Globus pallidus (tissue), 1 donor: Measurements from ENCODE around the gene TACR1.
"Not testable (repeated sequence)": the region's sequence is repeated elsewhere in the genome, so short reads cannot be mapped to it uniquely, and the experiment has no call there.

Source experiments
- DNase-seq: peaks from one replicate; pipeline ENCODE4 v3.0.0-alpha.2; 2015; ENCODE audit warnings: low spot score

The TACR1 gene

DNA sequence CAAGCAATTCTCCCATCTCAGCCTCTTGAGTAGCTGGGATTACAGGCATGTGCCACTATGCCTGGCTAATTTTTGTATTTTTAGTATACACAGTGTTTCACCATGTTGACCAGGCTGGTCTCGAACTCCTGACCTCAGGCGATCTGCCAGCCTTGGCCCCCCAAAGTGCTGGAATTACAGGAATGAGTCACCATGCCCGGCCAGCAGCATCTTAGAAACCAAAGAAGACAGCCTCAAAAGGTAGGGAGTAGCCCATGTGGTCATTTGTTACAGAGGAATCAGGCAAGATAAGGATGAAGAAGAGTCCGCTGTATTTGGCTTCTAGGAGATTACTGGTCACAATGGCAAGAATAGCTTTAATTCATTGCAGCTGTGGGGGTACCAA lies 53.1 kb downstream of the TACR1 start:
- not testable (repeated sequence) for DNase-seq

DNA sequence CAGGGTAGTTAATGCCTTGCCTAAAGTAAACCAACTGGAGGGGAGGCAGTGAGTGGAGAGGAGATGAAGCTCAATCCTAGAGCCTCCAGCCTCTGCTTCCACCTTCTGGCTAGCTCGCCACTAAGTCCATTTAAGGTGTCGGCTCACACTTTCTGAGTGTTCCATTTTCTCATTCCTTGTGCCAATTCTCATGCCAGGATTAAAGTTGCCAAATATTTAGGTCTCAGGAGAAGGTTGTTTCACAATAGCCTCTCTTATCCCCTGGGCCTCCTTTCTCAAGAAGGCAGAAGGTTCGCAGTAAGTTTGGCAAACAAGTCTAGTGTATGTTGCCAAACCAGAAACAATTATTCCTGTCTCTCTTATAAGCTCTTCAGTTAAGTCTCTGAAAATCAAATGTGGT lies 57.2 kb downstream of the TACR1 start:
- DNase-seq: peak; percentile 3

DNA sequence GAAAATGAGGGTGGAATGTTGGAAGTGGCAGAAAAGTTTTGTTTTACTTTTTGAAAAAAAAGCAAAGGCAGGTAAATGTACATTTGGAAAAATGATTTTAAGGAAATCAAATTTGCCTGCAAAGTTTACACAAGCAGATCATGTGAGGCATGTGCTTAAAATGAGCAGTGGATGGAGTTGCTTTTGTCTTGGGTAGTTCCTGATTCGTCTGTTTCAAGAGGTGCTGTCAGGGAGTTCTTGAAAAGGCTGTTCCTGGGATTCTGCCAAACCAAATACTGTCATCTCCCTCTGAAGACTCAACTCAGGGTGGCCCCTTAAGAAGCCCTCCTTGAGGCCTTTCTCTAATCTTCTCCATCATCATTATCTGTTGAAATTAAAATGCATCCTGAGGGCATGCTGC lies 59.0 kb downstream of the TACR1 start:
- DNase-seq: no peak

DNA sequence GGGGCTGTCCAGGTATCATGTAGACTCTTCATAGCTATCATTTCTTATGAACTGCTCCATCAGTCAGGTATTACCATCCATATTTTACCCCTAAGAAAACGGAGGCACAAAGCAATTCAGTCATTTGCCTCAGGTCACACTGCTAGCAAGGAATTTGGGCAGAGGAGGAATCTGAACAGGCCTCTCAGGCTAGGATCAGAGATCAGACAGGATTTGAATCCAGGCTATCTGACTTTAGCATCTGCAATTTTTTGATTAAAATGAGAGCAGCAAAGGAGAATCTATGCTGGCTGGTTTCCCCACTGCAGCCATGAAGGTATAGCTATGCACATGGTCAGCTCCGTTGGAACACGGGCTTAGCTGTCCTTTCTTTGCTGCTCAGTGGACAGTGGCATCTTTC lies 60.1 kb downstream of the TACR1 start:
- DNase-seq: no peak

DNA sequence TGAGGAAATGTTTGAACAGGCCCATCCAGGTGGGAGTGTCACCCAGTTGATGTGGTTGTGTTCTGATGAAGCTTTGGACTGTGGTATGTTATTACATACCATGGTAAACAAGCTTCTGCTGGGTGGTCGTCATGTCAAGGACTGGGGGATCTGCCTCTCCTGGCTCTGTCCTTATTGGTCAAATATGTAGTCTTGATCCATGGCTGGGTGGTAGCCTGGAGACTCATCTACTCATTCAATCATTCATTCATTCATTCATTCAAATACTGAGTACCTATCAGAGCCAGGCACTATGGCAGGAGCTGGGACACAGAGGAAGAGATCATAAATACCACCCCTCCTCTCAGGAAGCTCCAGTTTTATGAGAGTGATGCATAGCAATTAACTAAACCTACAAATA lies 60.8 kb downstream of the TACR1 start:
- no peak for DNase-seq

DNA sequence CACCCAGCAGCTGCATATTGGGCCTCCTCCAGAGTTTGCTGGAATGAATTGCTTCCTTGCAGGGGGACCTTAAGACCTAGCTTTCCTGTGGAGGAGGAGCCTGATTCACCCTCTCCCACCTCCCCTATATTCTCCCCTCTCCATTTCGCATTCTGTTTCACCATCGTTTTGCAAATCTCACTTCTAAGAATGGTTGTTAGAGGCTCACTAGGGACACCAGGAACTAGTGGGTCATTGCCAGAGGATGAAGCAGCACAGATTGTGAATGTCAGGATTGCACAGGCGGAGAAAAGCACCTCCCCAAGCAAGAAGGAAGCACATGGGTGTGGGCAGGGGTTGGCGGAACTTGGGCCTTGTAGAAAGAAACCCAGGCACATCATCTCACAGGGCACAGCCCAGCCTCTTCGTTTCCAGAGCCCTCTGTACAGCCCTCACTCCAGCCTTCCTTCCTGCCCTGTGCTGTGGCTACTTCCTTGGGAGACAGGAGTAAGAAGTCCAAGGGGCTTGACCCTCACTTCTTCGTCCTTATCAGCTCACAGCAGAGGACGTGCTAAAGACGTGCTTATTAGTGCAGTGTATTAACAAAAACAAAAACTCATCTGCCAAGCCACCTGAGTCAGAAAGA lies 63.4 kb downstream of the TACR1 start:
- no peak for DNase-seq

DNA sequence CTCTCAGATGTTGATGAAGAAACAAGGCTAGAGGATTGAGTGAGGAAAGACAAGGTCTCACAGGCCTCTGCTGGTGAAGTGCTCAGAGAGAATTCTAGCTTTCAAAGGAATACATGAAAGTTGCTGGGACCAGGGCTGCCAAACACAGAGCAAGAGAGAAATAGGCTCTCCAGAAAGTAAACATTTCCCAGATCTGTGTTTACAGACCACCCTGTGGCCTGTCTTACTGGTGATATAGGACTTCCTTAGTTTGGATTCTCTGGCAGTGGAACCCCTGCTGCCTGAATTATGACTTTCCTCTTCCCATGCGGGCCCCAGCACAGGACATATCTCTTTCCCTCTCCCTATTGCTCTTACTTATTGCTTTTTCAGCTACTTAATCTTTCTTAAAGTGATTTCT lies 64.5 kb downstream of the TACR1 start:
- DNase-seq: no peak

DNA sequence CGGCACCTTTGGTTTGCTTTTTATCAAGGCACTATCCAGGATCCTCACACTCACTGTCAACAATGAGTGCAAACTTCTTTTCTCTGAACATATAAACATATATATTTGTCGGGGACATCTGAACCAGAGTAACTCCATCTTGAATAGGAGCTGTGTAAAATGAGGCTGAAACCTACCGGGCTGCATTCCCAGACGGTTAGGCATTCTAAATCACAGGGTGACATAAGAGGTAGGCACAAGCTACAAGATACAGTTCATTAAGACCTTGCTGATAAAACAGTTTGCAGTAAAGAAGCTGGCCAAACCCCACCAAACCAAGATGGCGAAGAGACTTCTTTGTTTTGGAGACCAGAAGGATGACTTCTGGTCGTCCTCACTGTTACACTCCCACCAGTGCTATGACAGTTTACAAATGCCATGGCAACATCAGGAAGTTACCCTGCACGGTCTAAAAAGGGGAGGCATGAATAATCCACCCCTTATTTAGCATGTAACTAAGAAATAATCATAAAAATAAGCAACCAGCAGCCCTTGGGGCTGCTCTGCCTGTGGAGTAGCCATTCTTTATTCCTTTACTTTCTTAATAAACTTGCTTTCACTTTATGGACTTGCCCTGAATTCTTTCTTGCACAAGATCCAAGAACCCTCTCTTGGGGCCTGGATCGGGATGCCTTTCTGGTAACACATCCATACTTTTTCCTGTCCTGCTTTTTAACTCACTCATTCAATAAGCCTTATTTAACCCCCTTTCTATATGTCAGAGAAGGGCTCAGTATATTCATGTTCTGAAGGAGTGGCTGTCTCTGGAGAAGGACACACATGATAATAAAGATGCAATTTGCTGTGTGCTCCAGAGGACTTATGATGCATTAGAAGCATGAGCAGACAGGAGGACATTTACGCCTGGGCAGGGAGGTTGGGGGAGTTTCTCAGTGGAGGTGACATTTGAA lies 65.4 kb downstream of the TACR1 start:
- no peak for DNase-seq

DNA sequence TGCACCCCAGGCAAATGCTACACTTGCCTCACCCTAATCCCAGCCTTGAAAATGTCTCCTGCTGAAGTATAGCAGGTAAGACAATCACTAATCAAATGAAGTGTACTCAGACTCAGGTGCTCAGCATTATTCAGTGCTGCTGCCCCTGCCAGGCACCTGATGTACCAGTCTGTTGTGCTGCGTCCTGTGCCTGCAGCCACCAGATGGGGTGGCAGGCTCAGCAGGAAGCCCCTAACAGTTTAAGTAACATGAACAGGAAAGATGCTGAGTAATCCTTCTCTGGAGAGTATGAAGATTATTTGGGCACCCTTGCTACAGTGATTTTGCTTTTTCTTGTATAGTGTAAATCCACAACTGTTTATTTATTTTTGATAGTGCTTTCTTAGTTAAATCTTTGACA lies 69.1 kb downstream of the TACR1 start:
- no peak for DNase-seq

DNA sequence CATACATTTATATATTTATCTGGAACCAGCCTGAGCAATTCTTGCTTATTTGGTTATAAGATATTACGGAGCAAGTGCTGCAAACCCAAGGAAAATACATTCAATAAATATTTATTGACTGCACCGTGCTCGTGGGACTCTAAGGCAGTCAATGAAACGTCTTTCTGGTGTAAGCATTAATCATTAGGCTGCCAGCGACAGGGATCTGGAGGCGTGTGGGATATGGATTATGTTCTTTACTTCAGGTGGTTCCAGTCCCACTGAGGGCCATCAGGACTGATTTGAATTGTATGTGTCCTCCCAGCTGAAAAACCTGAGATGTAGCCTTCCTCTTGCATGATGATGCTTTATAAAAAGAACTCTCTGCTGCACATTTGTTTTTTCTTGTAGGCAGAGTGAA lies 75.4 kb downstream of the TACR1 start:
- no peak for DNase-seq

DNA sequence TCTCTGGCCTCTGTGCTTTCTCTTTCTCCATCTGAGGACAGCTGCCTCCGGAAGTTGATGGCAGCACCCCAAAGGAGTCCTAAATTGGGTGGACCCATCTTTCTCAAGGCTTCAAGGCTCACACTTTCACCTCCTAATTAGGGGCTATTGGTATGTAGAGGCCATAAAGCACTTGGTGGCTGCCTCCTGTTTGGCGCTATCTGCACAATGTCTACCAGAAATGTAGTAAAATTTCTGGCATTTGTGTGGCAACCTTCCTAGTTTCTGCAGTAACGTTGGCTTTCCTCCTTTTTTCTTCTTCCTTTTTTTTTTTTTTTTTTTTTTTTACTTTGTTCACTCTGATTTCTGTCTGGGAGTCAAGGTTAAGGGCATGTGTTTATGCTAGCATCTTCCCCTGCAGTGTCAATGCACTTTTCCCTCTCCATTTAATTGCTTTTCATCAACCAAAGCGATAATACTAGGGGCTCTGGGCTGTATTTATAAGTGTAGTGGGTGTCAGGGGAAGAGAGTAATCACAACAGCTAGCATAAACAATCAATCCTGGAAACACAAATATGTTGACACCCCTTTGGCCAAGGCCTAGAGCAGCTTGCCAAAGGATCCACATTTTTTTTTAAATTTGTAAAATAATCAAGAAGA lies 86.0 kb downstream of the TACR1 start:
- no peak for DNase-seq

DNA sequence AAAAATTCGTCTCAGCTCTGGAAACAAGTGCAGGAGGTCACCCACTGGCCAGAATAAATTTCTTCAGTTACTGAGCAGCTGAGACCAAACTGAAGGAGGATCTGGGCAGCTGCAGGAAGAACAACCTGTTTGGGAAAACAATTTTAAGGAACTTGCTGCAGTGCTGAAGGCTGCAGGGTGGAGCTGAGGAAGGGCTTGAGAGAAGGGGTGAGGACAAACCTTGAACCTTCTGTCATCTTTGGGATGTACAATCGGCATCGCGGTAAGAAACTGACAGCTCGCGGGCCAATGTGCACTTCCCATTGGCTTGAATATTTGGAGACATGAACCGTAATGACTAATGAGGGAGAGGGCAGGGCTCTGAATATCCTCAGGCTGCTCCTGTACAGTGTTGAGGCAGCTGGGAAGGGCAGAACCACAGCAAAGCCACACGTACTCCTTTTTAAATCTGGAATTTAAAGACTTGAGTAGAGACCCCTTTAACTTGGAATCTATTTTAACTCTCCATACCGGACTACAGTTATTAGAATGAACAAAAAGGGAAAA lies 90.3 kb downstream of the TACR1 start:
- no peak for DNase-seq

DNA sequence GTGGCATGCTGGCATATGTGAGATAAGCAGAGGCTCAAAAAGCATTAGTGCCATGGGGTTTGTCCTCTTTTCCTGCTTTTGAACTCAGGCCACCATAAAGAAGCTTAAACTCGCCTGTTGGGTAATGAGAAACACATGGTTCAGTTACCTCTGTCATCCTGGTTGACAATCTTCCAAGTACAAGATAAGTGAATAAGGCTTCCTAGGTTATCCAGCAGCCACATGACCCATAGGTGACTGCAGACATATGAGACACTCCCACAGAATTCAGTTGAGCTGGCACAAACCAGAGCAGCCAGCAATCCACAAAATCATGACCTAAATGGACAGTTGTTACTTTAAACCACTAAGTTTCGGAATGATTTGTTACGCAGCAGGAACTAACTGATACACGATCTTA lies 97.3 kb downstream of the TACR1 start:
- DNase-seq: no peak

DNA sequence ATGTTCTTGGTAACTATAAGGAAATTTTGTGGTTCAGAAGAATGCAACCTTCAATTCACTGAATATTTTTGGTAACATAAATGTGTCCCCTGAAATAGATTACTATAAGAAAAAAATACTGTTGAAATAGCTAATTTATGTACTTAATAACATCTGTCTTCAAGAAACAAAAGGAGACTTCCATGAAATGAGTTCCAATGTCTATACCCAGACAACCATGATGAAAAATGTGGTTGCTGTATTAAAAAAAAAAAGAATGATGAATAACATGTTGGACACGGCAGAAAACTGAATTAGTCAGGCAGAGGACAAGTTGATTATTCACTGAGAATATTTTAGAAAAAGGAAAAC lies 98.5 kb downstream of the TACR1 start:
- DNase-seq: no peak

DNA sequence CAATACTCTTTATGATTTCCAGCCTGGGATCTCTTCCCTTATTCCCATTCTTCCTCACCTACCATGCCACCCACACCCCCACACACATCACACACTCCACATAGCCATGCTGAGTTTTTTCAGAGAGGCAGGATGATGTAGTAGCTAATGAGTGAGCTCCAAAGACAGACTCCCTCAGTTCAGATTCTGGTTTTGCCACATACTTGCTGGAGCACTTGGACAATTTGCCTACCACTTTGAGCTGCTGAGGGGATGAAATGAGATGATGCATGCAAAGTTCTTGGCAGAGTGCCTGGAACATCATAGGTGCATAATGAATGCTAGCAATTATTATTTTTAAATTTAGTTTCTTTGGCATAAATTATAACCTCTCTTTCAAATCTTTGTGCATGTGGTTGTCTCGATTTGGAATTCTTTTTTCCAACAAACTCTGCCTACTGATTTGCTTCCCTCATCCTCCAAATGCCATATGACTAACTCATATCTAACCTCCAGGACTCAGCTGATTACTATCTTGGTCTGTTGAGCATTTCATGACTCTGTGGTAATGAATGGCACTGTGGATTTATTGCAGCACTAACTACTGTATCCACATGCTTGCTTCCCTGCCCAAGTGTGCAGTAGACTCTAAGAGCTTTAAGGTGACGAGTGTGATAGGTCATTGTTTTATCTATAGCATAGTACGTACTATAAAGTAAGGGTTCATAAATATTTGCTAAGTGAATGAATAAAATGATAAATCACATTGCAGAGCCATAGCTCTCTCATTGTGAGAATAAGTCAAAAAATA lies 99.1 kb downstream of the TACR1 start:
- DNase-seq: no peak

DNA sequence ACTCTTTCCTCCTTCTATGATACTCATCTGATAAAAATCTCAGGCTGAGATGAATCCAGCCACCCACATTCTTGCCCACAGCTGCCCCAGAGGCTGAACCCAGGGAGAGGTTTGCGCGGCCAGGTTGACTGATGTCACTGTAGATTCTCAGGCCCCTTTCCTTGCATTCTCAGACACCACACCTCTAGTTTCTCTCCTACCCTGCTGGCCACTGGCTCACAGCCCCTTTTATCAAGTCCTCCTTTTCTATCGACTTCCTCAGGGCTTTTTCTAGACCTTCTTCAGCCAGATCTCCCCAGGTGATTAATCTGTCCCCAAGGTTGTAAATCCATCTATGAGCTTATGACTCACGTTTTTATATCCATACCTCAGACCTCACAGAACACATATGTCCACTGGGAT lies 99.8 kb downstream of the TACR1 start:
- no peak for DNase-seq

DNA sequence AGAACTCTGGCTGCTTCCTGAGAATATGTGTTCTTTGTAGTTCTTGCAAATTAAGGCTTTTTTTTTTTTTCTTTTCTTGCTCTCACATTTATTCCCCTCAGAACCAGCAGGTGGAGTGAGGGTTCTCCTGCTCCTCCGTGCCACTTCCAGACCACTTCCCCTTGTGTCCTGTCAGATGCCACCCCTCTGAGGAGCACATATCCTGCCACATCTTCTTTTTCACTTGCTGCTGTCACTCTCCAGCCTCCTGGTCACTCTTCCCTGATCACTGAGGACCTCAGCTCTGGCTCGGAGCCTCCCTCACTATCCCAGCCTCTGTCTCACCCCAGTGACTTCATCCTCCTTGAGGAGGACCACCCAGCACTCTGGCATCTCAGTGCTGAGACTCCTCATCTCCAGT lies 100.5 kb downstream of the TACR1 start:
- no peak for DNase-seq

DNA sequence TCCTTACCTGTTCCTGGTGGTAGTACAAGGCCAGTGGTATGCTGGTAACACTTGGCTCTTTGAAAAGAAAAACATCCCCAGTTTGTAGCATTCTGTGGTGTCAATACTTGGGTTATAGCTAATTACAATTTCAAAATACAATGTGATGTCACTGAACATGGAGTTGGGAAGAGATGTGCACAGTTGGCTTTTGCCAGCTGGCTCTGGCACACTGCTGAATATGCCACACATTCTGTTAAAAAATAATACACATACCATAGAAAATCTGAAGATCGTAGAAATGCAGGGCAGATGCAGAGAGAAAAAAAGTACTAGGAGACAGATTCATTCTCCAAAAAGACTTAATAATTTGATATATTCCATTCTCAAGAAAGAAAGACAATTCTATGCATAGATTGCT lies 101.5 kb downstream of the TACR1 start:
- DNase-seq: no peak

DNA sequence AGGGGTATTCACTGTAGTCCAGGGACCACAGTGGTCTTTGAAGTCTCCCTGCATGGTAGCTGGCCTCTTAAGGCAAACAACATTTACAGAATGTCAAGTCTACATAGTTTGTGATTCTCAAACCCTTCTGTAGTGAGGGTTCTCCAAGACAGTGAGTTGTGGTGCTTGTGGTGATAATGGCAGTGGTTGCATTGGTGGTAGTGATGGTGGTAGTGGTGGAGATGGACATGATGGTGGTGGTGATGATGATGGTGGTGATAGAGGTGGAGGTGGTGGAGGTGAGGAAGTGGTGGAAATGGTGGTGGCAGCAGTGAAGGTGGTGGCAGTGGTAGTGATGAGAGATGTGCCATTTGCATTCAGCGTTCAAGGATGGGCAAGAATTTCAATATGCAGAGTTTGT lies 104.9 kb downstream of the TACR1 start:
- DNase-seq: no peak

DNA sequence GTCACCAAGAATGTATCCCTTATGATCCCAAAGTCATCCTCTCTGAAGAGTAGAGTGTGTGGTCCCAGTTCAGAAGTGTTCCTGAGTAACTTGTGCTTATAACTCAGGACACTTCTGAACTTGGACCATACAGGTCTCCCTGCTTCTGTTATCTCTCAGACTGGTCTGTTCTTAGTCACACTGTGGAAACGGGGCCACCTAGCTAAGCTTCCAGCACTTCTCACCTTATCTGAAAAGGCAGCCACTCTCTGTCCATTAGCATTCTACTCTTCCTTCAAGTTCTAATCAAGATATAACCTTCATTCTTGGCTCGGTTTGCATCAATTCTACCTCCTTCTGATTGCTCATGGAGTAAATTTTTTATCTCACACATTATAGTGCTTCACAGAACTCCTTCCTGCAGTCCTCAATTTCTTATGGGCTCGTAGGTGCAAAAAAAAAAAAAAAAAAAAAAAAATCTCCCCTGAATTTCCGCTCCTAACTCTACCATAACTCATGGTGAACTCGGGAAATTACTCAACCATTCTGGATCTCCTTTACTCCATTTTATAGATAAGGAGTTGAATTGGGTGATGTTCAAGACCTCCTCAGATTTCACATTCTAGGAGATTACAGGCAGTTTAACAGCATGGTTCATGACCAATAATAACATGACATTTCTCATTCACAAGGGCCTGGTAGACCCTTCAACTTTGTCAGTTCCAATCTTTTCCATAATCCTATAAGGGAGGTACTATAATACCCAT lies 108.4 kb downstream of the TACR1 start:
- DNase-seq: no peak

DNA sequence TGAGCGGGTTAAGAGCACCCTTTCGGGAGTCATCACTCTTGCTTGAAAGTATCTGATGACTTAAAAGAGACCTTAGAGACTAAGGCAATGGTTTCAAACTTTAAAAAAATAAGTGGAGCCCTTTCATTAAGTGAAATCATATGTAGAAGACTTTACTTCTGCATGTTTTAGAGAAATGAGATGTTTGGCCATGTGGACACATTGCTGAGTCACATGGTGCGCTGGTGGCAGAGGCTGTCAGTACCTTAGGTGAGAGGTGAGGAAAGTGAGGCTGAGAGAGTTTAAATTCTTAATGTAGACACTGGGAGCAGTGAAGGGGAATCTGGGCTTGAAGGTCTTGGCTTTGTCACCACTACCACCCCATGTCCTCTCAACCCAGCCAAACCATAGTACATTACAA lies 109.8 kb downstream of the TACR1 start:
- DNase-seq: no peak

DNA sequence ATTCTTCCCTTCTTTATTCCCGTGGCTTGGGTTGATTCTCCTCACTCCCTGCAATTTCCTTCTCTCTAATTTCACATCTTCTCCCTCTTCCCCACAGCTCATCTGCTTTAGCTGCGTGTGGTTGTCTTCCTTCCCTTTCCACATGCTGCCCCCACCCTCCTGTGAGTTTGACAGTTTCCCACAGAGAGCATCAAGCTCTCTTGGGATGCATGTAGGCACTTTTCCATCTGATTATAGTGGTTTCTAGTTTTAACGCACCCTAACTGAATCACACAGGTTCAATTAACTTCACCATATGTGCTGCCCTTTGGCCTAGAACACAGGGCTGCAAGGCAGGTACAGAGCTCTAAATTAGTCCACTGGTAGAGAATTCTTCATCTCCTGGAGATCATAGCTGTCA lies 110.5 kb downstream of the TACR1 start:
- DNase-seq: no peak
